GM18517 (cell line): ENCODE data around the gene TGFBR1.
"Not testable (repeated sequence)": the region's sequence is repeated elsewhere in the genome, so short reads cannot be mapped to it uniquely, and the experiment has no call there.

Experiments used
- ATAC-seq: cut with Tn5 transposase; IDR thresholded peaks from one replicate; pipeline ENCODE4 v1.9.1; 2021; ENCODE audit warnings: mild to moderate bottlenecking, moderate library complexity; ENCODE audit not compliant: unreplicated experiment

TGFBR1 gene

GRCh38 chr9:99184475-99185347 is 79.8 kb downstream of the TGFBR1 start:
- peak; percentile 53 for ATAC-seq

- no peak for ATAC-seq
Observed at GRCh38 chr9:99185348-99185632, 80.4 kb downstream of the TGFBR1 start.

DNA sequence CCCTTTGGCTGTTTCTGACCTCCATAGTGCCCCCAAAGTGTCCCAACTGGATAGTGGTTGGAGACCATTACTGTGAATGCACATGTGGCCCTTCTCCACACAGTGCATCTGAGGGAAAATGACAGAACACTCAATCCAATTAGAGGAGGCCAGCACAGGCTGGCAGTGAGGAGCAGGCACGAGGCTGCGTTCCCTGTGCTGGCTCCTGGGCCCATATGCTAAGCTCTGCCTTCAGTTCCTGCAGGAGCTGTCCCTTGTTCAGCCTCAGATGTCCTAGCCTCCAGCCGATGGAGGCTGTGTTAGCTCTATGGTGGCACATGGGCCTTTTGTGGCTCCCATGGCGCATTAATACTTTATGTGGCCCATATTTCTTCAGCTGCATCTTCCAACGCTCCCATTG is 81.0 kb downstream of the TGFBR1 start:
- ATAC-seq = no peak

DNA sequence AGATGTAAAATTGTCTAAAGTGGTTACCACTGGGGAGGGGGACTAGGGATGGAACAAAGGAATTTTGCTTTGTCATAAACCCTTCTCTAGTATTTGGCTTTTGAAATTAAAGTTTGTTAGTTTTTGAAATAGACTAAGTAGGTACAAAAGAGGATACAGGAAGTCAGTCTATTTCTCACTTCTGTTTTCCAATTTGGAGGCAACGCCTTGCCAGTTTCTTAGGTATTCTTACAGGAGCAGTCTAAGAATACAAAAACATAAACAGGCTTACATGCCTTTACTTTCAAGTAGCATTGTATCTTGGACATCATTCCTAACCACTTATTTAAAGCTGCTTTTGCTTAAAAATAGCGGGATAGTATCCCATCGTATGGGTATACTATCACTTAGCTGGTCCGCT is 82.4 kb downstream of the TGFBR1 start:
- ATAC-seq = no peak

DNA sequence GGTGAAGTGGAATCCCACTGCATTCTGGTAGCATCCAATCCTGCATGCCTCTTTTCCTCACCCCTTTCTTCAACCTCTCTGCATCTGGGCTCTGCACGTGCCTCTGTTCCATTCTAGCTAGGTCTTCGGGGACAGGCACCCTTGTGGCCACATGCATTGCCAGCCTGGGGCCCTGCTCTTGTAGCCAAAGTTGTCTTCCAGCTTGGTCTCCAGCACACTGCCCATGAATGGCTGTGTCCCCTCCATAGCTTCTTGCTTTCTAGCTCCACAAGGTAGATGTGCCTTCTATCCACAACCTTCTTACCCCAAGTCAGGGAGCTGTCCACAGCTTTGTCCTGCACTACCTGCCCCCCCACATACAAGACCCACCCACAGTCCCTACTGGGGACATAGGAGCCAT is 84.3 kb downstream of the TGFBR1 start:
- ATAC-seq = no peak

DNA sequence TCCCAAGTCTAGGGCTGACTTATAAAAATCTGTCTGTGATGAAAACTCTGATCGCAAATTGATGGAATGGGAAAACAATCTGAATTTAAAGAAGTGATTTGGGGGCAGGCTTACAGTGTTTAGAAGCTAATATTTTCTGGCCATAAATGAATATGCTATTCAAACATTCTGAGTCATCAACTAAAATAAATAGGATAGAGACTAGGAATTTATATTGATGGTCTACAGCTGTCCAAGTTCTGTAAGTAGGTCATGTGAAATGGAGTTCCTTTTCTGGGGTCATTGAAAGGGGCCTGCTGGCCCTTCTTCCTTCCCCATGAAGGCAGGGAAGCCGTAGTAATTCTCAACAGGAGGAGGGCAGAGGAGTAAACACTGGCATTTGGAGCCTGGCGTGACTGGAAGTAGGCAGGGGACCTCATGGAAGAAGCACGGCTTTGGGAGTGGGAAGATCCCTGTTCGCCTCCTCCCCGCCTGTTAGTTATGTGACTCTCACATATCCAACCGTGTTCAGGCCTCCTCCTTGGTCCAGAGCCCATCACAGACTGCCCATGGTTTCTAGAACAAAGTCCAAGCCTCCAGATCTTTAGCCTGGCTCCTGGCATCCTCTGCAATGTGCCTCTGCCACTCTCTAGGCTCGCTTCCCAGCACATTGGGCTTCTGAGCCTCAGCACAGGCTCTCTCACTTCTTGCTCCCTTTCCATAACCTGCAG is 85.1 kb downstream of the TGFBR1 start:
- no peak for ATAC-seq

- ATAC-seq = no peak
Observed at GRCh38 chr9:99190597-99191283, 85.8 kb downstream of the TGFBR1 start.

GRCh38 chr9:99192786-99193465 is 88.0 kb downstream of the TGFBR1 start:
- no peak for ATAC-seq

DNA sequence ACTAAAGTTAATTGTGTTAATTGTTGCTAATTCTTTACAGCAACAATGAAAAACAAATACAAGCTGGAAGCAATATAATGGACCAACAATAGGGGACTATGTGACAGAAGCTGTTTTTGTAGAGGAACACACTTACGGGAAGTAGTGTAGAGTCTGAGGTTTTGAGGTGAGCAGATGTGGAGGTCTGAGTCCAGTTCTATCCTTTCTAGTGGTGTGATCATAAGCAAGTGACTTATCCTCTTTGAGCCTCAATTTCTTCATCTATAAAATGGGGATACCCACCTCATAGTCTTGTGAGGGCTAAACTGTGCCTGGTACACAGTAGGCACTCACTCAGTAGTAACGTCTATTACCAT is 88.5 kb downstream of the TGFBR1 start:
- ATAC-seq = no peak

DNA sequence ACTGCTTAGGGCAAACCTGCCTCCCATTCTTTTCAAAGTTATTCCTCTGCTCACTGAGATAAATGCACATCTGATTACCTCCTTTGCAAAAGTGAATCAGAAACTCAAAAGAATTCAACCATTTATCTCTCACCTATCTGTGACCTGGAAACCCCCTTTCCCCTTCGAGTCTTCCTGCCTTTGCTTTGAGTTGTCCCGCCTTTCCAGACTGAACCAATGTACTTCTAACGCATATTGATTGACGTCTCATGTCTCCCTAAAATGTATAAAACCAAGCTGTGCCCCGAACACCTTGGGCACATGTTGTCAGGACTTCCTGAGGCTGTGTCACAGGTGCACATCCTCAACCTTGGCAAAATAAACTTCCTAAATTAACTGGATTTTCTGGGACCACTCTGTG is 91.6 kb downstream of the TGFBR1 start:
- ATAC-seq = not testable (repeated sequence)

- no peak for ATAC-seq
Observed at GRCh38 chr9:99197124-99197630, 92.3 kb downstream of the TGFBR1 start.

DNA sequence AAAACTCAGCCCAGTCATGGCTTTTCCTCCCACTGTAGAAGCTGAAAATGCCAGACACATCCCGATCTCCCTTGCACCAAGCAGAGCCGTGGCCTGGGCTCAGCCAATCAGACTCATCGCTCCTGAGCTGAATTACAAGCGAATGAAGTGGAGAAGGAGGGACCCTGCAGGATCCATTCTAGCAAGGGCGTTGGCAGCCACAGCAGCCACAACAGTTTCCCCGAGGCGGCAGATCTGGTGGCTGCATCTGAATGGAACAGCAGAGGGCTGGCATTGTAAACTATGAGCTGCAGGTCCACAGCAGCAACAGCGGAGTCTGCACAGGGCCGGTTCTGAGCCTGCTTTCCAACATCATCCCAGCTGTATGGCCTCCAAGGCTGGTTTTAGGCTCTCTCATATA is 93.1 kb downstream of the TGFBR1 start:
- ATAC-seq = no peak

GRCh38 chr9:99199938-99200539 is 95.1 kb downstream of the TGFBR1 start:
- no peak for ATAC-seq

DNA sequence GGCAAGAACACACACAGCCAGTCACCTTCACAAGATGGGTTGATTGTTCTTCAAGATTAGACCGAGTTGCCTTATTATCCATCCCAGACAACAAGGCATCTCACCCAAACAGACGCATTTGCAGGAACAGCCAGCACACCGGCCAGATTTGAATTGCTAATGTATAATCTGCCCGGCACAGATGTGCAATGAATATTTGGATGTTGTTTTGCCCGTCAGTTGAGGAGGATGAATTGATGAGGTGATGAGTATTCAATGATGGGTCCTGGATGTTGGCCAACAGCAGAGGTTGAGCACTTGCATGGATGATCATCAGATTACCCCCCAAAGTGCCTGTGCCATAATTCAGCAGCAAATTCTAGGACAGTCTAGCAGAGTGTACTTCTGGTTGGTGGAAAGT is 96.7 kb downstream of the TGFBR1 start:
- no peak for ATAC-seq
